ENCODE measurements around the gene PER1.

DNA sequence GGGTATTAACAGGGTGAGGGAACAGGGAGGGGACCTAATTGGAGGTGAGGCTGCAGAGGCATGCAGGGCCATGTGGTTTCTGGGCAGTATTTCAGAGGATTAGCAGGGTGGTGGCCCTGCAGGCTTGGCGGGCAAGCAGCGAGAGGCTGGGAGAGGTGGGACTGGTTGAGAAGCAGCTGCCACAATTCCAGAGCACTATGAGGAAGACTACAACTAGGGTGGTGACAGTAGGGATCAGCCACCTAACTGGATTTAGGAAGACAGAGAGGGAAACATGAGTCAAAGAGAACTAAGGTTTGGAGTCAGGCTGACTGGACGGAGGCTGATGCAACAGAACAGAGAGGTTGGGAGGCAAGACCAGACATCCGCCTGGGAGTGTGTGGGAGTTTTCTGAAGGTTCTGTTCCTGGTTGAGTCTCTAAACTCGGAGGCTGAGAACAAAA is 46.2 kb downstream of the PER1 start:
- TF ChIP-seq POLR2A (IDR thresholded peaks at IDR 0.05) = no peak
- no peak for TF ChIP-seq CTCF (IDR thresholded peaks at IDR 0.05)

Data from gastroesophageal sphincter (tissue), 3 donors.